Tracheal epithelial cell (primary cell): ENCODE results near the gene KRTAP4-11. TPM values are rescaled to one million over a fixed set of nuclear protein-coding genes. Genes with fewer than 3 reads are reported as not detected.

Experiments used
- total RNA-seq: library from RNA; depleted of rRNA; stranded (reverse); fragments of >200 nt; gene quantifications from 2 replicates; pipeline ENCODE4 v1.2.1, GENCODE V29; 2014

KRTAP4-11 gene
- not detected in 2 replicates for total RNA-seq

DNA sequence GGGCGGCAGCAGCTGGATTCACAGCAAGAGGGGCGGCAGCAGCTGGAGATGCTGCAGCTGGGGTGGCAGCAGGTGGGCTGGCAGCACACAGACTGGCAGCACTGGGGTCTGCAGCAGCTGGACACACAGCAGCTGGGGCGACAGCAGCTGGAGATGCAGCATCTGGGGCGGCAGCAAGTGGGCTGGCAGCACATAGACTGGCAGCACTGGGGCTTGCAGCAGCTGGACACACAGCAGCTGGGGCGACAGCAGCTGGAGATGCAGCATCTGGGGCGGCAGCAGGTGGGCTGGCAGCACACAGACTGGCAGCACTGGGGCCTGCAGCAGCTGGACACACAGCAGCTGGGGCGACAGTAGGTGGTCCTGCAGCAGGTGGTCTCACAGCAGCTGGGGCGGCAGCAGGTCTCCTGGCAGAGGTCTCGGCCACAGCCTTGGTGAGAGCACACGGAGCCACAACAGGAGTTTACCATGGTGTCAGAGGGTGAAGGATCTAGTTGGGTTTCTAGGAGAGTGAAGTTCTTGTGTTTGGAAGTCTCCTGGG, at the start of gene KRTAP4-11:
Gene KRTAP4-11 (minus strand): TSS at position 528 of the 541 bp plus-strand sequence. CDS start 58 bp downstream, at position 470.

GRCh38 chr17:41160648-41161047, 42.5 kb upstream of the KRTAP4-11 start, which contains the start of gene KRTAP4-4:
TSS of gene KRTAP4-4 (minus strand) at chr17:41160748. CDS start at chr17:41160691, 57 bp downstream.

DNA sequence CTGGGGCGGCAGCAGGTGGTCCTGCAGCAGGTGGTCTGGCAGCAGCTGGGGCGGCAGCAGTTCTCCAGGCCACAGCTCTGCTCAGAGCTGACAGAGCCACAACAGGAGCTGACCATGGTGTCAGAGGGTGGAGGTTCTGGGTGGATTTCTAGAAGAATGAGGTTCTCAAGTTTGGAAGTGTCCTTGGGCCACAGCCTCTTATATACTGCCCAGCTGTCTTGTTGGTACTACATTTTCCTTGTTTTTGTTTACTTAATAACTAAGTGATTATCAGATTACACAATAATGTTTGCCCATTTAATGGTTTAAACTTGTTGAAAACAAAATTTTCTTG, 31.4 kb upstream of the KRTAP4-11 start, which contains the start of gene KRTAP4-5:
Gene KRTAP4-5 (minus strand): TSS at position 174 of the 334 bp plus-strand sequence. CDS start 58 bp downstream, at position 116.

GRCh38 chr17:41140360-41141131, 22.4 kb upstream of the KRTAP4-11 start, which contains the start of gene KRTAP4-6:
TSS of gene KRTAP4-6 (minus strand) at chr17:41140544. CDS start at chr17:41140487, 57 bp downstream.

DNA sequence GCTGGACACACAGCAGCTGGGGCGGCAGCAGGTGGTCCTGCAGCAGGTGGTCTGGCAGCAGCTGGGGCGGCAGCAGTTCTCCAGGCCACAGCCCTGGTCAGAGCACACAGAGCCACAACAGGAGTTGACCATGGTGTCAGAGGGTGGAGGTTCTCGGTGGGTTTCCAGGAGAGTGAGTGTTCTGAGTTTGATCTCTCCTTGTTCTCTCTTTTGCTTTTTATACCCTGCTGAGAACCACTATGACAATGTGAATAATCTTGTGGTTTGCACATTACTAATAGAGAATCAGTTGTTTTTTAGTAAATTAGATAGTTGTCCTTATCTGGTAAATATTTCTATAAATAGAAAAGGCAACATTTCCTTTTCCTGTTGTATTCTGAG, 5.8 kb upstream of the KRTAP4-11 start, which contains the start of gene KRTAP4-12:
Gene KRTAP4-12 (minus strand): TSS at position 192 of the 381 bp plus-strand sequence. CDS start 60 bp downstream, at position 132.

DNA sequence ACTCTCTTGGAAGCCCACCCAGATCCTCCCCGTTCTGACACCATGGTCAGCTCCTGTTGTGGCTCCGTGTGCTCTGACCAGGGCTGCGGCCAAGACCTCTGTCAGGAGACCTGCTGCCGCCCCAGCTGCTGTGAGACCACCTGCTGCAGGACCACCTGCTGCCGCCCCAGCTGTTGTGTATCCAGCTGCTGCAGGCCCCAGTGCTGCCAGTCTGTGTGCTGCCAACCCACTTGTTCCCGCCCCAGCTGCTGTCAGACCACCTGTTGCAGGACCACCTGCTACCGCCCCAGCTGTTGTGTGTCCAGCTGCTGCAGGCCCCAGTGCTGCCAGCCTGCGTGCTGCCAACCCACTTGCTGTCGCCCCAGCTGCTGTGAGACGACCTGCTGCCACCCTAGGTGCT, 12.8 kb downstream of the KRTAP4-11 start, which contains the start of gene KRTAP4-9:
Gene KRTAP4-9 (plus strand): TSS at position 43 of the 400 bp plus-strand sequence. CDS start 0 bp downstream, at position 43.

DNA sequence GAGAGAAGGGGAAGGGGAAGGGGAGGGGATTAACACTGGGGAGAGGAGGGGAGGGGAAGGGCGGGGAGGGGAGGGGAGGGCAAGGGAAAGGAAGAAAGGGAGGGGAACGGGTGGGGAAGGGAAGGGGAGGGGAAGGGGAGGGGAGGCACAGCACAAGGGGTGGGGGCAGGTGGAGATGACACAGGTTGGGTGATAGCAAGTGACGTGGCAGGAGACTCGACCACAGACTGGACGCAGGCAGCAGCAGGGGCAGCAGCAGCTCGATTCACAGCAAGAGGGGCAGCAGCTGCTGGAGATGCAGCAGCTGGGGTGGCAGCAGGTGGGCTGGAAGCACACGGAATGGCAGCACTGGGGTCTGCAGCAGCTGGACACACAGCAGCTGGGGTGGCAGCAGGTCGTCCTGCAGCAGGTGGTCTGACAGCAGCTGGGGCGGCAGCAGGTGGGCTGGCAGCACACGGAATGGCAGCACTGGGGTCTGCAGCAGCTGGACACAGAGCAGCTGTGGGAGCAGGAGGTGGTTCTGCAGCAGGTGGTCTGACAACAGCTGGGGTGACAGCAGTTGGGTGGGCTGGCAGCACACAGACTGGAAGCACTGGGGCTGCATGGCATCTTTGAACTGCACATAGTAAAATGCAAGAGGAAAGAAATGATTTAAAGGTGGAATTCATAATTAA, 16.4 kb downstream of the KRTAP4-11 start, which contains the start of gene KRTAP4-16:
Gene KRTAP4-16 (minus strand): TSS at position 624 of the 674 bp plus-strand sequence. CDS start 0 bp downstream, at position 624.

DNA sequence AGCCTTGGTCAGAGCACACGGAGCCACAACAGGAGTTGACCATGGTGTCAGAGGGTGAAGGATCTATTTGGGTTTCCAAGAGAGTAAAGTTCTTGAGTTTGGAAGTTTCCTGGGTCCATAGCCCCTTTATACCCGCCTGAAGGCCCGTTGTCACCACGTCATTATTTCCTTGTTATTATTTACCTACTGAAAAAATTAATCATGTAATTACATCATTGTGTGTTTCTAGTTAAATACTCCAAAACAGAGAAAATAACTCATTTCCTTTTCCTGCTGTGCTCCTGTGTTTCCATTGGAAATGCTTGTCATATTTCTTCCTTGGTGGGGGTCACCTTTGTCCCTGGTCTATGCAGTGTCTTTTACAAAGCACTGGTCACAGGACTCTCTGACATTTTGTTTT, 20.1 kb downstream of the KRTAP4-11 start, which contains the start of gene KRTAP4-8:
Gene KRTAP4-8 (minus strand): TSS at position 101 of the 400 bp plus-strand sequence. CDS start 58 bp downstream, at position 43.

GRCh38 chr17:41084100-41084856, 33.9 kb downstream of the KRTAP4-11 start, which contains the start of gene KRTAP4-7:
TSS of gene KRTAP4-7 (plus strand) at chr17:41084150. CDS start at chr17:41084207, 57 bp downstream.

Other genes starting within 250 kb of the KRTAP4-11 start
- not detected in 2 replicates for gene KRT20, start 233.1 kb downstream of the KRTAP4-11 start, total RNA-seq
- gene KRT23, start 180.7 kb downstream of the KRTAP4-11 start, total RNA-seq: 7.2 and 148 TPM in 2 replicates
- not detected in 2 replicates for gene KRT39, start 151.4 kb downstream of the KRTAP4-11 start, total RNA-seq
- gene KRT40, start 134.0 kb downstream of the KRTAP4-11 start, total RNA-seq: not detected in 2 replicates
- gene KRTAP3-3, start 124.2 kb downstream of the KRTAP4-11 start, total RNA-seq: not detected in 2 replicates
- gene KRTAP3-2, start 118.5 kb downstream of the KRTAP4-11 start, total RNA-seq: not detected in 2 replicates
- not detected in 2 replicates for gene KRTAP3-1, start 109.2 kb downstream of the KRTAP4-11 start, total RNA-seq
- 0.24 TPM in 1 of 2 replicates, not detected in the other for gene KRTAP1-5, start 91.2 kb downstream of the KRTAP4-11 start, total RNA-seq
- gene KRTAP1-4, start 88.2 kb downstream of the KRTAP4-11 start, total RNA-seq: not detected in 2 replicates
- gene KRTAP1-3, start 83.5 kb downstream of the KRTAP4-11 start, total RNA-seq: not detected in 2 replicates
- gene KRTAP1-1, start 76.9 kb downstream of the KRTAP4-11 start, total RNA-seq: 0.24 TPM in 1 of 2 replicates, not detected in the other
- not detected in 2 replicates for gene KRTAP2-1, start 71.1 kb downstream of the KRTAP4-11 start, total RNA-seq
- gene KRTAP2-2, start 63.1 kb downstream of the KRTAP4-11 start, total RNA-seq: not detected in 2 replicates
- 2.9 TPM in 1 of 2 replicates, not detected in the other for gene KRTAP2-3, start 58.3 kb downstream of the KRTAP4-11 start, total RNA-seq
- not detected in 2 replicates for gene KRTAP2-4, start 52.5 kb downstream of the KRTAP4-11 start, total RNA-seq
- not detected in 2 replicates for gene KRTAP4-7, start 34.2 kb downstream of the KRTAP4-11 start, total RNA-seq
- gene KRTAP4-8, start 20.2 kb downstream of the KRTAP4-11 start, total RNA-seq: not detected in 2 replicates
- gene KRTAP4-16, start 16.2 kb downstream of the KRTAP4-11 start, total RNA-seq: not detected in 2 replicates
- not detected in 2 replicates for gene KRTAP4-9, start 13.0 kb downstream of the KRTAP4-11 start, total RNA-seq
- not detected in 2 replicates for gene KRTAP4-12, start 5.8 kb upstream of the KRTAP4-11 start, total RNA-seq
- not detected in 2 replicates for gene KRTAP4-6, start 22.2 kb upstream of the KRTAP4-11 start, total RNA-seq
- not detected in 2 replicates for gene KRTAP4-5, start 31.5 kb upstream of the KRTAP4-11 start, total RNA-seq
- gene KRTAP4-4, start 42.4 kb upstream of the KRTAP4-11 start, total RNA-seq: not detected in 2 replicates
- not detected in 2 replicates for gene KRTAP4-3, start 49.8 kb upstream of the KRTAP4-11 start, total RNA-seq
- gene KRTAP4-2, start 59.8 kb upstream of the KRTAP4-11 start, total RNA-seq: not detected in 2 replicates
- not detected in 2 replicates for gene KRTAP4-1, start 66.5 kb upstream of the KRTAP4-11 start, total RNA-seq
- gene KRTAP9-1, start 71.5 kb upstream of the KRTAP4-11 start, total RNA-seq: not detected in 2 replicates
- gene KRTAP9-2, start 108.3 kb upstream of the KRTAP4-11 start, total RNA-seq: not detected in 2 replicates
- not detected in 2 replicates for gene KRTAP9-3, start 114.1 kb upstream of the KRTAP4-11 start, total RNA-seq
- not detected in 2 replicates for gene KRTAP9-8, start 119.6 kb upstream of the KRTAP4-11 start, total RNA-seq
- not detected in 2 replicates for gene KRTAP9-4, start 131.3 kb upstream of the KRTAP4-11 start, total RNA-seq
- not detected in 2 replicates for gene KRTAP9-9, start 137.0 kb upstream of the KRTAP4-11 start, total RNA-seq
- not detected in 2 replicates for gene KRTAP9-6, start 147.0 kb upstream of the KRTAP4-11 start, total RNA-seq
- not detected in 2 replicates for gene KRTAP9-7, start 157.3 kb upstream of the KRTAP4-11 start, total RNA-seq
- gene KRTAP29-1, start 184.5 kb upstream of the KRTAP4-11 start, total RNA-seq: not detected in 2 replicates
- not detected in 2 replicates for gene KRTAP16-1, start 190.9 kb upstream of the KRTAP4-11 start, total RNA-seq
- 0.24 TPM in 1 of 2 replicates, not detected in the other for gene KRTAP17-1, start 197.3 kb upstream of the KRTAP4-11 start, total RNA-seq
- gene KRT33A, start 232.5 kb upstream of the KRTAP4-11 start, total RNA-seq: under 0.01 TPM in 1 of 2 replicates, not detected in the other